Testis (tissue), 2 donors: ENCODE results near the gene MED23.

Experiments
- CTCF ChIP-seq, 3 experiments: fragments of 450-650 bp in 2 of 3; fragments of 200-600 bp in 1 of 3; sonication (generic) in 1 of 3; IDR thresholded peaks; one replicate each; pipeline ENCODE4 v1.5.1; 2016 to 2019; ENCODE audit warnings: antibody characterized with exemption in 3 of 3, mild to moderate bottlenecking in 2 of 3, moderate library complexity in 1 of 3
- POLR2A ChIP-seq: fragments of 450-650 bp; IDR thresholded peaks from one replicate; pipeline ENCODE4 v1.6.1; 2017; ENCODE audit warnings: antibody characterized with exemption, mild to moderate bottlenecking, moderate library complexity

GRCh38 chr6:131547488-131547887 is 80.6 kb downstream of the MED23 start:
- TF ChIP-seq CTCF (IDR thresholded peaks at IDR 0.05) (no peak), POLR2A (no peak)
